Stimulated activated CD8-positive, alpha-beta memory T cell treated with anti-CD3 and anti-CD28 coated beads, Interleukin-15, amount 100 ng/mL, for 48 hours (primary cell): ENCODE measurements around the gene SLC2A13.
"Not testable (repeated sequence)": the region's sequence is repeated elsewhere in the genome, so short reads cannot be mapped to it uniquely, and the experiment has no call there.

Experiments used
- DNase-seq, 2 donors: peaks; one replicate each; pipeline ENCODE4 v3.0.0-alpha.2; 2020; ENCODE audit warnings: low read depth in 2 of 2

The SLC2A13 gene

DNA sequence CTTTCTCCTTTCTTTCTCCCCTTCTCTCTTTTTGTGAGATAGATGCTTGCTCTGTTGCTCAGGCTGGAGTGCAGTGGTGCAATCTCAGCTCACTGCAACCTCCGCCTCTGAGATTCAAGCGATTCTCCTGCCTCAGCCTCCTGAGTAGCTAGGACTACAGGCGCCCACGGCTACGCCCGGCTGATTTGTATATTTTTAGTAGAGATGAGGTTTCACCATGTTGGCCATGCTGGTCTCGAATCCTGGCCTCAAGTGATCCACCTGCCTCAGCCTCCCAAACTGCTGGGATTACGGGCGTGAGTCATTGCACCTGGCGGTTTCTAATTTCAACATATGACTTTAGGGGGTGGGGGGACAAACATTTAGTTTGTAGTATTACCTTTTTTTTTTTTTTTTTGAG is 293.4 kb downstream of the SLC2A13 start:
- DNase-seq, result not testable (repeated sequence)

DNA sequence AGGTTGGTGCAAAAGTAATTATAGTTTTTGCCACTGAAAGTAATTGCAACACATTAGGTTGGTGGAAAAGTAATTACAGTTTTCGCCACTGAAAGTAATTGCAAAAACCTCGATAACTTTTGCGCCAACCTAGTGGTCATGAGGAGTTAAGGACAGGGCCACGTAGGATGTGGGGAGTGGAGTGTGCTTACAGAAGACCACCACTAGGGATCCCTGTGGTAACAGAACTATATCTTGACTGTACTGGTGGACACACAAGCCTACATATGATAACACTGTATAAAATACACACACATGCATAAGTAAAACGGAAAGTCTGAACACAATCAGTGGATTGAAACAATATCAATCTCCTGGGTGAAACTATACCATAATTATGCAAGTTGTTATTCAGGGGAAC is 298.8 kb downstream of the SLC2A13 start:
- DNase-seq, result no peak

DNA sequence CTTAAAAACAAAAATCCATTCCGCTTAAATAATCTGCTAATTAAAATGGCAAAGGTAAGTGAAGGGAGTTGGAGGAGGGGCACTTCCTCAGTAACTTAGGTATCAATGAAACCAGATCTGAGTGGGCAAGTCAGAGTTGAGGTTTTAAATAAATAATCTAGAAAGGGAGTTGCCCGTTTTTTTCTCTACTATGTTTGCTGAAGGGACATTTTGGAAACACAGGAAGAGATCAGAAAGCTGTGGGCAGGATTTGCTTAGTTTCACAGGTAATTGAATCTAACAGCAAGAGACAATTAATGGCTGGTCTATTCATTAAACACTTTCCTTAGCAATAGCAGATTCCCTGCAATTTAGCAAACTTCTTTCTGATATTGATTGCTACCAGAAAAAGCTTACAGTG is 300.2 kb downstream of the SLC2A13 start:
- no peak for DNase-seq

- DNase-seq, result no peak
Observed at GRCh38 chr12:39804898-39805297, 301.0 kb downstream of the SLC2A13 start.

DNA sequence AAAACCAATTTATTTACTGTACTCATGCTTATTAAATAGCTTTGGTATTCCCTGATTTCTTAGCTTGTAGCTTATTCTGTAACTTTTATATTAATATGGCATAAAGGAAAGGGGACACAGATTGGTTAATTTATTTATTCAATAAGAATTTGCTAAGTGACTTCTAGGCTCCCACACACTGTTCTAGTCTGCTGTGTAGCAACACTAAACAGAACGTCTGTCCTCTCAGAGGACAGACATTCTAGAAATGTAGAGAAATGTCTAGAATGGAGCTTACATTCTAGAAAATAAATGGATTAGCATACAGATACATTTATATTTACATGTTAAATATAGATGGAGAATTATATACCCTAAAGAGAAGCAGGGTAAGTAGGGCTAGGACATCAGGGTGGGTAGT is 301.4 kb downstream of the SLC2A13 start:
- no peak for DNase-seq

GRCh38 chr12:39803151-39803550 is 302.7 kb downstream of the SLC2A13 start:
- no peak for DNase-seq

GRCh38 chr12:39798977-39799376 is 306.9 kb downstream of the SLC2A13 start:
- no peak for DNase-seq

DNA sequence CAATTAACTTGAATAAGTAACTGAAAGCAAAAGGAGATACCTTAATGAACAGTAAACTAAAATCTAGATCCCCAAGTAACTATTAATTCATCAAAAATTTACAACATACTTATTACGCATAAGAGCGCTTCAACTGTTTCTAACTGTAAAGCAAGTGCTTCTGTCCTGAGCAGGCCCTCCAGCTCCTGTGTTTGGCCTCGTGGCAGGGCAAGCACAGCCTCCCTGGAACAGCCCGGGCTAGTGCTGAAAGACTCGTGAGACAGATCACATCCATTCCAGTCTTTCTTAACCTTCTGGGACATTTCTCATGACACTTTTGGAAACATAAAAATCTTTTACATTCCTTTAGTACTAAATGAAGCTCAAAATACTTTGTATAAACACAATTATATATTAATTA is 307.5 kb downstream of the SLC2A13 start:
- DNase-seq, result no peak

DNA sequence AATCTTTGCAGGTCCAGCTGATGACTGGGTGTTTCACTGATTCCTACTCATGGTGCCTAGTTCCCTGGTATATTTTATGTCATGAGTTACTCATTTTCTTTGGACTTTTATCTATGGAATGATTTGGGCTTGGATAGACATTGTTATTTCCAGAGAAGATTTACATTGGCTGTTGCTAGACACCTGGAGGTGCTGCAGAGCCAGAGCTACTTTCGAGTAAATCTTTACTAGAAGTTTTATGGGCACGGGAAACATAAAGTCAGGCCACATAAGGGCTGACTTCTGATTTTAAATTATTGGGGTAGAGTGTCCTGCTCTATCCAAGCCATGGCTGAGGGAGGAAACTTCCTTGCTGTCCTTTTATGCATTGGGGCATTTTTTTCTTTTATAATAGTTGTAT is 310.4 kb downstream of the SLC2A13 start:
- no peak for DNase-seq

GRCh38 chr12:39792938-39793337 is 312.9 kb downstream of the SLC2A13 start:
- no peak for DNase-seq

DNA sequence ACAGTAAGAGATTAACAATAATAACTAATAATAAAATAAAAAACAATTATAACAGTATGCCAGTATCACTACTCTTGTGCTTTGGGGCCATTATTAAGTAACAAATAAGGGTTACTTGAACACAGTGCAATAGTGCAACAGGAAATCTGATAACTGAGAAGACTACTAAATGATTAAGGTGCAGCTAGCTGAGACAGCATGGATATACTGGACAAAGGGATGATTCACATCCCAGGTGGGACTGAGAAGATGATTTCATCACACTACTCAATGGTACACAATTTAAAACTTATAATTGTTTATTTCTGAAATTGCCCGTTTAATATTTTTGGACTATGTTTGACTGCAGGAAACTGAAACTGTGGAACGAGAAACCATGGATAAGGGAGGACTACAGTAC is 317.6 kb downstream of the SLC2A13 start:
- DNase-seq, result no peak

GRCh38 chr12:39785814-39786213 is 320.1 kb downstream of the SLC2A13 start:
- not testable (repeated sequence) for DNase-seq

DNA sequence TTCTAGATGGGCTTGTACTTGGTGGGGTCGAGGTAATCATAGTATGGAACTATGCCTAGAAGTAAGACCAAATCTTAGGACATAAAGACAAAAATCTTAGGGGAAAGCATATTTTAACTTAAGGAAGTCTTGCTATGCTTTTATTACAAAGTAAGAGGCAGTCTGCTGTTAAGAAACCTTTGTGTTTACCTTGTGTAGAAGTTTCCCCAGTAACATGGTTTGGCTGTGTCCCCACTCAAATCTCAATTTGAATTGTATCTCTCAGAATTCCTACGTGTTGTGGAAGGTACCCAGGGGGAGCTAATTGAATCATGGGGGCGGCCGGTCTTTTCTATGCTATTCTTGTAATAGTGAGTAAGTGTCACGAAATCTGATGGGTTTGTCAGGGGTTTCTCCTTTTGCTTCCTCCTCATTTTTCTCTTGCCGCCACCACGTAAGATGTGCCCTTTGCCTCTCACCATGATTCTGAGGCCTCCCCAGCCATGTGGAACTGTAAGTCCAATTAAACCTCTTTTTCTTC is 323.8 kb downstream of the SLC2A13 start:
- no peak for DNase-seq

GRCh38 chr12:39780913-39781446 is 324.9 kb downstream of the SLC2A13 start:
- DNase-seq, result no peak

DNA sequence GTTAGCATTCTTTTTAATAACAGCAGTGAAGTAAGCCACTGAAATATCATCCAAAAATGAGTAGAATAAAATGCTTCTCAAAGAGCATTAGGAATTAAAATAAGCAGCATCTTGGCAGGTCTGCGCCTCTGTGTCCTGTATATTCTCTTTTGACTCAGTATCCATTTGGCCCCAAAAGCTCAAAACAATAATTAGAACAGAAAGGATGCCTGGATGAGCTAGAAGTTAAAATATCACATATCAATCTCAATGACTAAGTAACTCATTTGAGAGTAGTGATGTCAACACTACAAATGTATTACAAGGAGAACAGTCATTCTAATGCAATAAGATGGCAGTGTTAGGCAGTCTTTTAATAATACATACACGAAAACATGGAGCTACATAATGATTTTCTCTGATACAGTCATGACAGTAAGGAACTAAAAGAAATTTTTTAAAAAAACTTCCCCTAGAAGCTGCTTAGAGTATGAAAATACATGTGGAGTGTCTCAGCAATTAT is 325.4 kb downstream of the SLC2A13 start:
- DNase-seq, result no peak

DNA sequence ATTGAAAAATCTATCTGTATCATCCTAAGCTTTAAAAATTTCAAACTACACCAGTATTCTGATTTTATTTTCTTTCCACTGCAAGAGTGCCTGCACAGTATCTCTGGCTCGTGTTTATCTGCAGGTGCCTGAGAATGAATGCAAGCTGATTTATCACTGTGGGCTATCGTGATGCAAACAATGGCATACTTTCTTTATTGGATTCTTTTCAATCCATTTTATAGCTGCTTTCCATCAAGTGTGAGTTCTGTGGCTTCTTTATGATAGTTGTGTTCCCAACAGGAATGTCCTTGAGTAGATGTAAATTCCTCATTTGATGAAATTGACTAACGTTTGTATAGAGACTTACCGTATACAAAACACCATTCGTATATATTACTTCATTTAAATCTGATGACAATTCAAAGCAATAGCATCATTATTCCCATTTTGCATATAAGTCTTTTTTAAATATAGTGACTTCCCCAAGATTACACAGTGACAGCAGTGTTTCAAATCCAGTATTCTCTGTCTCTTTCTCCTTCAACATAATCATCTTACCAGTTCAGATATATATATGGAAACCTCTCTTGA is 326.0 kb downstream of the SLC2A13 start:
- DNase-seq, result no peak

DNA sequence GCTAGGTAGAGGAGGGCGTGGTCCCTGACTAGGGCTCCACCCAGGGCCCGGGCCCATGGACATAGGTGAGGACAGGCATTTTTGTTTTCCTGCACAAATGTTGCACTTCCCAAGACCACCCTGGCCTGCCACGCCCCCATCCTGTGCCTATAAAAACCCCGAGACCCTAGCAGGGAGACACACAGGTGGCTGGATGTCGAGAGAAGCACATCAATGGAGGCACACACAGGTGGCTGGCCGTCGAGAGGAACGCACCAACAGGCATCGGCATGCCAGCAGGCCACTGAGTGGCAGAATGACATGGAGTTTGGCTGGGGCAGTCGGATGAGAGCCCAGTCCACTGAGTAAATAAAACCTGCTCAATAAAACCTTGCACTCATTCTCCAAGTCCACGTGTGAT is 328.4 kb downstream of the SLC2A13 start:
- DNase-seq, result no peak

DNA sequence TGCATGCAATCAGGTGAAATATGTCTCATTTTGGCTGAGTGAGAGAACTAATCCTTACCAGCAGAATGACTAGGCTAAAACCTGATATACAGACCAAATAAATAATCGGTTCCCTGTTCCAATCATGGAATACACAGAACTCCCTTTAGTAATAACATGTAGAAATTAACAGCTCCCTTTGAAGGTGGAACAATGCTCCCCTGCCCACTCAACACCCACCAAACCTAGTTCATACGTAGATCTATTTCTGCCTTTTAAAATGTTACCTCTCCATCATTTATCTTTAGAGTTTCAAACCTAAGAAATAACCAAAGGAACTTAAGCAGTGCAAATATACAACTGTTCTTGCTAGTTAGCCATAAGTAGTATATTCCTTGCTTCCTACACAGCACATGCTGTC is 332.6 kb downstream of the SLC2A13 start:
- DNase-seq, result no peak

GRCh38 chr12:39772821-39773259 is 333.0 kb downstream of the SLC2A13 start:
- DNase-seq, result no peak

GRCh38 chr12:39771456-39771855 is 334.4 kb downstream of the SLC2A13 start:
- DNase-seq, result no peak

DNA sequence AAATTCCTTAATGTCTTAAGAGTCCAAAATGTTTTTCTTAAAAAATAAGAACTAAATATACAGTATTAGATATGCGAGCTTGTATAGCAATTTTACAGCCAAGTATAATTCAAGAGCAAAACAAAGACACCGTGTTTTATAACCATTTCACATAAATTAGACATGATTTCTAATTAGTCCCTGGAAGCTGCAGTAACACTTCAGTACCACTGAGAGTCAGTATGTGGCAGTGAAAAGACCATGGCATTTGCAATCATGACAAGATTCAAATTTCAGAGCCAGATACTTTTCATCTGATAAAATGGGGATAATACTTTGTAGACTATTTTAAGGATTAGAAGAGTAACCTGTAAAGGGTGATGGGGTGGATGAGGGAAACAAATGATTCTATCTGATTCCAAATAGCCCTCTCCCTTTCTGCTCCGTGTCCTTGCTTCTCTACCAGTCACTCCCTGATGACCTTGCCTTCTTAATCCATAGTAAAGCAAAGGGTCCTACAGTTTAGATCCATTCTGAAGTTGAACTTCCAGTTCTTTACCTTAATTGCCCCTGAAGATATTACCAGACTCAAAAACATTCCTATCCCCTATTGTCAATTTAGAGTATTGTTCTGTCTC is 340.8 kb downstream of the SLC2A13 start:
- DNase-seq, result no peak

GRCh38 chr12:39763890-39764169 is 342.1 kb downstream of the SLC2A13 start:
- no peak for DNase-seq

DNA sequence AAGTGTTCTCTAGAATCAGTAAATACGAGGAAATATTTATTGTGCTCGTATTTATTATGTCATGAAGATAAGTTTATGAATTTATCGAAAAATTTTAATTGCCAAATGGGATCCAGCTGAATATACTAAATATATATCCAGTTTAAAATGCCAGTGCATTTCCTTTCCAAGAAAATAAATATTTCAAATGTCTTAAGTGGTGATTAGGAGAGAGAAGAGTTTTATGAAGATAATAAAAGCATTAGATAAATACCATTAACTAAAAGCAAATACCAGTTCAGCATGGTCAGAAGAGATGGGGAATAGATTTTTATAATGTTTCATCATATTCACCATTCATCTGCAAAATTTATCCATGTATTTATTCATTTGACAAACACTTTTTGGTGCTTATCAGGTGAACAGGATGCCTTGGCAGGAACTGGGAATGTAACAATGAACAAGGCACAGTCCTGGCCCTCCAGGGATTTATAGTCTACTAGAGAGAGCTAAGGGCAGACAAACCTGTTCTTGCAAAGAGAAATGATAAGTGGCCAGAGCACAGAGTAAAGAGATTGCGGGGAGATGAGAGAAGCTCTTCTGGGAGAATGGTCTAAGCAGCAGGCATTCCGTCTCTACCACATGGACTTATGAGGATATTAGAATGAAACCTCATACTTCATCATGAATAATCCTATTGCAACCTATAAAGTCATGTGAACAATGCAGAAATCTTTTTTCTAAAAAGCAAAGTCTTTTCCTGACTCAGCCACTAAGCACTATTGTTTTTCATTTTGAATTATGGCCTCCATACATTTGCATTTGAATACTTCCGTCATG is 342.6 kb downstream of the SLC2A13 start:
- DNase-seq, result no peak
